Liver (tissue), 9 donors: ENCODE results near the gene FOCAD. TPM values are rescaled to one million over a fixed set of nuclear protein-coding genes. Genes with fewer than 3 reads are reported as not detected.

Experiments
- DNase-seq: peaks from one replicate; pipeline ENCODE4 v3.0.0-alpha.2; 2017; ENCODE audit warnings: low spot score
- H3K27ac ChIP-seq, 2 donors: one replicate each; pipeline ENCODE4 v1.7.0; 2013; ENCODE audit warnings: inconsistent platforms in 2 of 2, low read length in 2 of 2, control low read depth in 1 of 2, low read depth in 1 of 2, mild to moderate bottlenecking in 1 of 2
- H3K27me3 ChIP-seq, 4 donors: one replicate each; pipeline versions ENCODE4 v1.6.1 to v1.7.0; 2013; ENCODE audit warnings: low read length in 3 of 4, inconsistent platforms in 1 of 4, mild to moderate bottlenecking in 1 of 4, moderate library complexity in 1 of 4; ENCODE audit not compliant: control insufficient read depth in 4 of 4, insufficient read depth in 4 of 4
- H3K36me3 ChIP-seq, 4 donors: one replicate each; pipeline versions ENCODE4 v1.6.1 to v1.7.0; 2013; ENCODE audit warnings: low read length in 3 of 4, mild to moderate bottlenecking in 3 of 4, low read depth in 1 of 4, moderate library complexity in 1 of 4; ENCODE audit not compliant: control insufficient read depth in 4 of 4, insufficient read depth in 3 of 4
- H3K4me1 ChIP-seq, 4 donors: one replicate each; pipeline versions ENCODE4 v1.6.1 to v1.7.0; 2013; ENCODE audit warnings: low read length in 3 of 4, mild to moderate bottlenecking in 3 of 4, moderate library complexity in 1 of 4; ENCODE audit not compliant: control insufficient read depth in 4 of 4, insufficient read depth in 4 of 4
- H3K4me3 ChIP-seq, 3 donors: one replicate each; pipeline versions ENCODE4 v1.6.1 to v1.7.0; 2013; ENCODE audit warnings: low read length in 3 of 3, control low read depth in 1 of 3, low read depth in 1 of 3, mild to moderate bottlenecking in 1 of 3
- H3K9ac ChIP-seq, 2 donors: one replicate each; pipeline ENCODE4 v1.7.0; 2013; ENCODE audit warnings: low read length in 2 of 2, mild to moderate bottlenecking in 2 of 2, moderate library complexity in 2 of 2, control low read depth in 1 of 2, low read depth in 1 of 2
- H3K9me3 ChIP-seq, 4 donors: one replicate each; pipeline versions ENCODE4 v1.6.1 to v1.7.0; 2013; ENCODE audit warnings: low read length in 3 of 4; ENCODE audit not compliant: control insufficient read depth in 4 of 4
- EGR1 ChIP-seq, 2 donors: IDR thresholded peaks; 2 replicates each; pipeline ENCODE4 v1.6.1; 2016 to 2018; ENCODE audit warnings: antibody characterized with exemption in 2 of 2, low read depth in 2 of 2
- FOXA1 ChIP-seq: IDR thresholded peaks from 2 replicates; pipeline ENCODE4 v1.6.1; 2016; ENCODE audit warnings: antibody characterized with exemption
- FOXA2 ChIP-seq: IDR thresholded peaks from 2 replicates; pipeline ENCODE4 v1.6.1; 2016; ENCODE audit warnings: antibody characterized with exemption
- GABPA ChIP-seq, 2 donors: IDR thresholded peaks in 1 of 2; conservative IDR thresholded peaks in 1 of 2; 2 replicates each; pipeline ENCODE4 v1.6.1; 2016; ENCODE audit warnings: antibody characterized with exemption in 2 of 2, mild to moderate bottlenecking in 1 of 2, moderate library complexity in 1 of 2
- HNF4A ChIP-seq, 2 donors: conservative IDR thresholded peaks; 2 replicates each; pipeline ENCODE4 v1.6.1; 2016; ENCODE audit warnings: antibody characterized with exemption in 2 of 2, mild to moderate bottlenecking in 2 of 2
- HNF4G ChIP-seq: IDR thresholded peaks from 2 replicates; pipeline ENCODE4 v1.6.1; 2016; ENCODE audit warnings: antibody characterized with exemption
- JUND ChIP-seq, 2 donors: IDR thresholded peaks; 2 replicates each; pipeline ENCODE4 v1.6.1; 2016; ENCODE audit warnings: antibody characterized with exemption in 2 of 2
- NR2F2 ChIP-seq: IDR thresholded peaks from 2 replicates; pipeline ENCODE4 v1.6.1; 2016; ENCODE audit warnings: antibody characterized with exemption
- RAD21 ChIP-seq, 2 donors: IDR thresholded peaks; 2 replicates each; pipeline ENCODE4 v1.6.1; 2016; ENCODE audit warnings: antibody characterized with exemption in 2 of 2, mild to moderate bottlenecking in 2 of 2
- SP1 ChIP-seq: IDR thresholded peaks from 2 replicates; pipeline ENCODE4 v1.6.1; 2018; ENCODE audit warnings: antibody characterized with exemption, mild to moderate bottlenecking
- TAF1 ChIP-seq: conservative IDR thresholded peaks from 2 replicates; pipeline ENCODE4 v1.6.1; 2016; ENCODE audit warnings: antibody characterized with exemption, mild to moderate bottlenecking
- YY1 ChIP-seq: IDR thresholded peaks from 2 replicates; pipeline ENCODE4 v1.6.1; 2016; ENCODE audit warnings: antibody characterized with exemption, mild to moderate bottlenecking
- WGBS: extraction: QIAGEN DNeasy Blood & Tissue Kit; methylation state at CpG from one replicate; pipeline ENCODE4 v1.1.7; 2013; 5-methylcytosine and 5-hydroxymethylcytosine counted together
- polyA plus RNA-seq, 2 donors: library from polyadenylated mRNA; stranded (reverse) in 1 of 2; unstranded in 1 of 2; fragments of 200-250 nt in 1 of 2; fragments of >200 nt in 1 of 2; fragmentation: Nextera tagmentation in 1 of 2; extraction: Ambion mirVana in 1 of 2; gene quantifications; one replicate each; pipeline versions ENCODE4 v1.2.1 to v1.2.3, GENCODE V29; 2013 to 2015
- total RNA-seq, 2 donors: library from RNA; depleted of rRNA; stranded (reverse); fragments of >200 nt; gene quantifications; one replicate each; pipeline ENCODE4 v1.2.3, GENCODE V29; 2014
- TF ChIP-seq, protein P1 (sequence below): IDR thresholded peaks from 2 replicates; pipeline ENCODE4 v1.6.1; 2016; ENCODE audit warnings: antibody characterized with exemption
- TF ChIP-seq, protein P2 (sequence below): IDR thresholded peaks from 2 replicates; pipeline ENCODE4 v1.6.1; 2016; ENCODE audit warnings: antibody characterized with exemption, mild to moderate bottlenecking
- TF ChIP-seq, protein P3 (sequence below): IDR thresholded peaks from 2 replicates; pipeline ENCODE4 v1.6.1; 2016; ENCODE audit warnings: antibody characterized with exemption
- TF ChIP-seq, protein P4 (sequence below): IDR thresholded peaks from 2 replicates; pipeline ENCODE4 v1.6.1; 2016; ENCODE audit warnings: antibody characterized with exemption
- TF ChIP-seq, protein P5 (sequence below): fragments of 150-350 bp; IDR thresholded peaks from 2 replicates; pipeline ENCODE4 v1.5.1; 2017; ENCODE audit warnings: improper control_type of control experiment, low read depth, low read length; ENCODE audit not compliant: missing input control
- donor health status: healthy.
- donor health status: healthy.
- donor health status: healthy.
- donor health status: healthy.
- donor health status: healthy.

FOCAD gene
- total and polyA plus RNA-seq, 4 donors: 3.2 to 21.0 (median 10.3) TPM

DNA sequence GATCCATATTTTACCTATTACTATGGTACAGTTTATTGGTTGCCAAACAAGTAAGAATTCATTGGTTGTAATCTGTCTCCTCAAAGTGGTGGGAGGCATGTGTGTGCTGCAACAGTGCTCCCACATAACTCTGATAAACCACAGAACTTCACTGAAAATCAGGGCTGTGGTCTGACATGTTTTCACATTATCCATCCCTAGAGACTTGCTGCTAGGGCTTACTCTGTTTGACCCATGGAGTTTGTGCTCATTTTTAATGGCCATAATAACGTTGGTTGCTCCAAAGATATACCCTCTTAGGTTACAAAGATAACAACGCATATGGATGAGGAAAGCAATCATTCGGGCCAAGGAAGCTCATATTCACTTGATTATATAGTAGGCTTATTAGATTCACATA, 310.4 kb downstream of the FOCAD start:
- TF ChIP-seq RAD21 (IDR thresholded peaks at IDR 0.05) (no peak), TAF1 (no peak), SP1 (no peak), YY1 (no peak), EGR1 (IDR thresholded peaks at IDR 0.05; ENCODE audit: low read depth in 2 of 2) (no peak), FOXA1 (no peak), HNF4G (no peak), GABPA (IDR thresholded peaks at IDR 0.05 in 1 of 2, conservative IDR thresholded peaks at IDR 0.05 in 1 of 2) (no peak)
- TF ChIP-seq, protein P1, sequence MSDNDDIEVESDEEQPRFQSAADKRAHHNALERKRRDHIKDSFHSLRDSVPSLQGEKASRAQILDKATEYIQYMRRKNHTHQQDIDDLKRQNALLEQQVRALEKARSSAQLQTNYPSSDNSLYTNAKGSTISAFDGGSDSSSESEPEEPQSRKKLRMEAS: no peak
- TF ChIP-seq, protein P2, sequence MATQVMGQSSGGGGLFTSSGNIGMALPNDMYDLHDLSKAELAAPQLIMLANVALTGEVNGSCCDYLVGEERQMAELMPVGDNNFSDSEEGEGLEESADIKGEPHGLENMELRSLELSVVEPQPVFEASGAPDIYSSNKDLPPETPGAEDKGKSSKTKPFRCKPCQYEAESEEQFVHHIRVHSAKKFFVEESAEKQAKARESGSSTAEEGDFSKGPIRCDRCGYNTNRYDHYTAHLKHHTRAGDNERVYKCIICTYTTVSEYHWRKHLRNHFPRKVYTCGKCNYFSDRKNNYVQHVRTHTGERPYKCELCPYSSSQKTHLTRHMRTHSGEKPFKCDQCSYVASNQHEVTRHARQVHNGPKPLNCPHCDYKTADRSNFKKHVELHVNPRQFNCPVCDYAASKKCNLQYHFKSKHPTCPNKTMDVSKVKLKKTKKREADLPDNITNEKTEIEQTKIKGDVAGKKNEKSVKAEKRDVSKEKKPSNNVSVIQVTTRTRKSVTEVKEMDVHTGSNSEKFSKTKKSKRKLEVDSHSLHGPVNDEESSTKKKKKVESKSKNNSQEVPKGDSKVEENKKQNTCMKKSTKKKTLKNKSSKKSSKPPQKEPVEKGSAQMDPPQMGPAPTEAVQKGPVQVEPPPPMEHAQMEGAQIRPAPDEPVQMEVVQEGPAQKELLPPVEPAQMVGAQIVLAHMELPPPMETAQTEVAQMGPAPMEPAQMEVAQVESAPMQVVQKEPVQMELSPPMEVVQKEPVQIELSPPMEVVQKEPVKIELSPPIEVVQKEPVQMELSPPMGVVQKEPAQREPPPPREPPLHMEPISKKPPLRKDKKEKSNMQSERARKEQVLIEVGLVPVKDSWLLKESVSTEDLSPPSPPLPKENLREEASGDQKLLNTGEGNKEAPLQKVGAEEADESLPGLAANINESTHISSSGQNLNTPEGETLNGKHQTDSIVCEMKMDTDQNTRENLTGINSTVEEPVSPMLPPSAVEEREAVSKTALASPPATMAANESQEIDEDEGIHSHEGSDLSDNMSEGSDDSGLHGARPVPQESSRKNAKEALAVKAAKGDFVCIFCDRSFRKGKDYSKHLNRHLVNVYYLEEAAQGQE: no peak
- TF ChIP-seq, protein P3, sequence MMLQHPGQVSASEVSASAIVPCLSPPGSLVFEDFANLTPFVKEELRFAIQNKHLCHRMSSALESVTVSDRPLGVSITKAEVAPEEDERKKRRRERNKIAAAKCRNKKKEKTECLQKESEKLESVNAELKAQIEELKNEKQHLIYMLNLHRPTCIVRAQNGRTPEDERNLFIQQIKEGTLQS: no peak
- no peaks in the 10 kb centered on the region for H3K27me3 ChIP-seq
- H3K4me3 ChIP-seq: no peak overlapping the region
- peaks cover 0 to 4% (median 2%) of the 10 kb centered on the region in 4 donors for H3K36me3 ChIP-seq
- no peak overlapping the region for H3K27ac ChIP-seq
- 92% methylated on average over 3 of the region's 3 CpGs for WGBS
- peaks cover 0 to 3% (median 0%) of the 10 kb centered on the region in 4 donors for H3K4me1 ChIP-seq
- H3K9ac ChIP-seq: no peak overlapping the region
- DNase-seq: no peak
- H3K9me3 ChIP-seq: no peaks in the 10 kb centered on the region

DNA sequence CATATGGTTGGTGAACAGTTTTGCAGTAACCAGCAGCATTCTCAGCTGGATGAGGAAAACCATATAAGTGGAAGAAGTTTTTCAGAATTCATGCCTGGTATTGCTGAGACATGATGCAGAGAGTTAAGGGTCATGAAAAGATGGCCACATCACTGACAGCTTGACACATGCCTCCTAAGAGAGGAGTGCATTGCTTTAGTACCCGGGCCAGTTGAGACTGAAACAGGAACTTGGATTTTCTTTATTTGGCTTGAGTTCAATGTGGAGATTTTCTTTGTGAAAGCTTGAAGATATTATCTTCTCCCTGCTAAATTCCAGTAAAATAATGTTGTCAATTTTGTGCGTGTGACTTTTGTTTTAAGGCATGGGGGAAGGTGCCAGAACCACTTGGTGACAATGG, 311.6 kb downstream of the FOCAD start:
- Histone ChIP-seq H3K9ac (no peak overlapping the region), H3K4me1 (no peaks in the 10 kb centered on the region), H3K9me3 (no peaks in the 10 kb centered on the region), H3K36me3 (peaks cover 0 to 3% (median 1%) of the 10 kb centered on the region in 4 donors), H3K27ac (no peak overlapping the region), H3K4me3 (no peak overlapping the region), H3K27me3 (no peaks in the 10 kb centered on the region)
- WGBS: 96% methylated on average over 2 of the region's 2 CpGs
- TF ChIP-seq, protein P3: no peak
- TF ChIP-seq JUND (IDR thresholded peaks at IDR 0.05): no peak
- TF ChIP-seq NR2F2: no peak
- TF ChIP-seq FOXA2: no peak
- TF ChIP-seq, protein P4, sequence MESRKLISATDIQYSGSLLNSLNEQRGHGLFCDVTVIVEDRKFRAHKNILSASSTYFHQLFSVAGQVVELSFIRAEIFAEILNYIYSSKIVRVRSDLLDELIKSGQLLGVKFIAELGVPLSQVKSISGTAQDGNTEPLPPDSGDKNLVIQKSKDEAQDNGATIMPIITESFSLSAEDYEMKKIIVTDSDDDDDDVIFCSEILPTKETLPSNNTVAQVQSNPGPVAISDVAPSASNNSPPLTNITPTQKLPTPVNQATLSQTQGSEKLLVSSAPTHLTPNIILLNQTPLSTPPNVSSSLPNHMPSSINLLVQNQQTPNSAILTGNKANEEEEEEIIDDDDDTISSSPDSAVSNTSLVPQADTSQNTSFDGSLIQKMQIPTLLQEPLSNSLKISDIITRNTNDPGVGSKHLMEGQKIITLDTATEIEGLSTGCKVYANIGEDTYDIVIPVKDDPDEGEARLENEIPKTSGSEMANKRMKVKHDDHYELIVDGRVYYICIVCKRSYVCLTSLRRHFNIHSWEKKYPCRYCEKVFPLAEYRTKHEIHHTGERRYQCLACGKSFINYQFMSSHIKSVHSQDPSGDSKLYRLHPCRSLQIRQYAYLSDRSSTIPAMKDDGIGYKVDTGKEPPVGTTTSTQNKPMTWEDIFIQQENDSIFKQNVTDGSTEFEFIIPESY: no peak
- TF ChIP-seq EGR1 (IDR thresholded peaks at IDR 0.05; ENCODE audit: low read depth in 2 of 2): no peak
- TF ChIP-seq YY1: no peak
- no peak for TF ChIP-seq HNF4A (conservative IDR thresholded peaks at IDR 0.05)
- TF ChIP-seq, protein P5, sequence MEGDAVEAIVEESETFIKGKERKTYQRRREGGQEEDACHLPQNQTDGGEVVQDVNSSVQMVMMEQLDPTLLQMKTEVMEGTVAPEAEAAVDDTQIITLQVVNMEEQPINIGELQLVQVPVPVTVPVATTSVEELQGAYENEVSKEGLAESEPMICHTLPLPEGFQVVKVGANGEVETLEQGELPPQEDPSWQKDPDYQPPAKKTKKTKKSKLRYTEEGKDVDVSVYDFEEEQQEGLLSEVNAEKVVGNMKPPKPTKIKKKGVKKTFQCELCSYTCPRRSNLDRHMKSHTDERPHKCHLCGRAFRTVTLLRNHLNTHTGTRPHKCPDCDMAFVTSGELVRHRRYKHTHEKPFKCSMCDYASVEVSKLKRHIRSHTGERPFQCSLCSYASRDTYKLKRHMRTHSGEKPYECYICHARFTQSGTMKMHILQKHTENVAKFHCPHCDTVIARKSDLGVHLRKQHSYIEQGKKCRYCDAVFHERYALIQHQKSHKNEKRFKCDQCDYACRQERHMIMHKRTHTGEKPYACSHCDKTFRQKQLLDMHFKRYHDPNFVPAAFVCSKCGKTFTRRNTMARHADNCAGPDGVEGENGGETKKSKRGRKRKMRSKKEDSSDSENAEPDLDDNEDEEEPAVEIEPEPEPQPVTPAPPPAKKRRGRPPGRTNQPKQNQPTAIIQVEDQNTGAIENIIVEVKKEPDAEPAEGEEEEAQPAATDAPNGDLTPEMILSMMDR: no peak
- no peak for TF ChIP-seq GABPA (IDR thresholded peaks at IDR 0.05 in 1 of 2, conservative IDR thresholded peaks at IDR 0.05 in 1 of 2)
- DNase-seq: no peak
